ENCODE data around the gene CFAP46.
"Not testable (repeated sequence)": the region's sequence is repeated elsewhere in the genome, so short reads cannot be mapped to it uniquely, and the experiment has no call there.

Gene CFAP46

DNA sequence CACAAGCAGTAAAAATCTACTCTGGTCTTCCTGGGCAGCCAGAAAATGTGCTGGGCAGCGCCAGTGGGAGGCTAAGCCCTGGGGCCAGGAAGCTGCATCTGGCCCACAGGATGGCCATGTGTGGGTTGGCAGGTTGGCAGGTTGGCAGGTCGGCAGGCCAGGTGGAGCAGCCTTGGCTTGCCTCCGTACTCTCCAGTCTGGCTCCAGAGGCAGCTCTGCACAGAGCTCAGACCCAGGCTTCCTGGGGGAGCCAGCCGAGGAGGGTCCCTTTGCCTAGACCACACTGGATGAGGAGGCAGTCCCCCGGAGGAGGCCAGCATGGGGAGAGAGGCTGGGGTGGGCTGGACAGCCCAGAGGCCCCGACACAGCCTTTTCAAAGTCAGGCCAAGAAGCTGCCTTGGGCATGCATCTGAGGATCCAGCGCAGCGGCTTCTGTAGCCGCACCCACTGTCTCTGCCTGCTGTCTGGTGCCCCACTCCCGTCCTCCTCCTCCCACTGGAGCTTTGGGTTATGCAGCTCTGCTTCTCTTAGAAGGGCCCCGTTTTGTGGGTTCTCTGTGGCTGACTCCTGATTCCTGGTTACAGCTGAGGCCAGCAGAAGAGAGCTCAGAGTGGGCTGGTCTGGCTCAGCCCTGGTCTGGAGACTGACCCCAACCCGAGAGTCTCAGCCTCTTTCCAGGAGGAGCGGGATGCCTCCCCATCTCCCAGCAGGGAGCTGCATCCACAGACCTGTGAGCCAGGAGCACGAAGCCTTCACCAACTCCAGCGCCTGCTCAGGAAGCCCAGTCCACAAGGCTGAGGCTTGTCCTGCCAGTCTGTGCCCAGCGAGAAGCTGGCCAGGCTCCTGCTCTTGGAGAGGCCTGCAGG lies 44.6 kb downstream of the CFAP46 start:
- TF ChIP-seq RARB (CRISPR knock-in tag; IDR thresholded peaks at IDR 0.05) (no peak), GLIS3 (CRISPR knock-in tag; IDR thresholded peaks at IDR 0.05) (no peak), ZNF70 (CRISPR knock-in tag; IDR thresholded peaks at IDR 0.05) (no peak), ZFP3 (CRISPR knock-in tag; IDR thresholded peaks at IDR 0.05) (no peak), BACH2 (CRISPR knock-in tag; IDR thresholded peaks at IDR 0.05; ENCODE audit: borderline replicate concordance) (no peak), ZNF8 (CRISPR knock-in tag; IDR thresholded peaks at IDR 0.05) (no peak), TCF4 (CRISPR knock-in tag; IDR thresholded peaks at IDR 0.05; ENCODE audit: borderline replicate concordance) (no peak), ZC3H10 (CRISPR knock-in tag; IDR thresholded peaks at IDR 0.05) (no peak), OSR1 (CRISPR knock-in tag; IDR thresholded peaks at IDR 0.05) (no peak), PPARA (CRISPR knock-in tag; IDR thresholded peaks at IDR 0.05; ENCODE audit: borderline replicate concordance) (no peak), ISL1 (CRISPR knock-in tag; IDR thresholded peaks at IDR 0.05) (no peak), ARNTL (CRISPR knock-in tag; IDR thresholded peaks at IDR 0.05; ENCODE audit: borderline replicate concordance, low read depth) (no peak), CSDC2 (CRISPR knock-in tag; IDR thresholded peaks at IDR 0.05) (no peak), SNAI2 (CRISPR knock-in tag; IDR thresholded peaks at IDR 0.05) (no peak), ESRRG (CRISPR knock-in tag; IDR thresholded peaks at IDR 0.05) (no peak)
- TF ChIP-seq, protein P1, sequence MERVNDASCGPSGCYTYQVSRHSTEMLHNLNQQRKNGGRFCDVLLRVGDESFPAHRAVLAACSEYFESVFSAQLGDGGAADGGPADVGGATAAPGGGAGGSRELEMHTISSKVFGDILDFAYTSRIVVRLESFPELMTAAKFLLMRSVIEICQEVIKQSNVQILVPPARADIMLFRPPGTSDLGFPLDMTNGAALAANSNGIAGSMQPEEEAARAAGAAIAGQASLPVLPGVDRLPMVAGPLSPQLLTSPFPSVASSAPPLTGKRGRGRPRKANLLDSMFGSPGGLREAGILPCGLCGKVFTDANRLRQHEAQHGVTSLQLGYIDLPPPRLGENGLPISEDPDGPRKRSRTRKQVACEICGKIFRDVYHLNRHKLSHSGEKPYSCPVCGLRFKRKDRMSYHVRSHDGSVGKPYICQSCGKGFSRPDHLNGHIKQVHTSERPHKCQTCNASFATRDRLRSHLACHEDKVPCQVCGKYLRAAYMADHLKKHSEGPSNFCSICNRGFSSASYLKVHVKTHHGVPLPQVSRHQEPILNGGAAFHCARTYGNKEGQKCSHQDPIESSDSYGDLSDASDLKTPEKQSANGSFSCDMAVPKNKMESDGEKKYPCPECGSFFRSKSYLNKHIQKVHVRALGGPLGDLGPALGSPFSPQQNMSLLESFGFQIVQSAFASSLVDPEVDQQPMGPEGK (CRISPR knock-in tag; IDR thresholded peaks at IDR 0.05; ENCODE audit: borderline replicate concordance): no peak
- TF ChIP-seq, protein P2, sequence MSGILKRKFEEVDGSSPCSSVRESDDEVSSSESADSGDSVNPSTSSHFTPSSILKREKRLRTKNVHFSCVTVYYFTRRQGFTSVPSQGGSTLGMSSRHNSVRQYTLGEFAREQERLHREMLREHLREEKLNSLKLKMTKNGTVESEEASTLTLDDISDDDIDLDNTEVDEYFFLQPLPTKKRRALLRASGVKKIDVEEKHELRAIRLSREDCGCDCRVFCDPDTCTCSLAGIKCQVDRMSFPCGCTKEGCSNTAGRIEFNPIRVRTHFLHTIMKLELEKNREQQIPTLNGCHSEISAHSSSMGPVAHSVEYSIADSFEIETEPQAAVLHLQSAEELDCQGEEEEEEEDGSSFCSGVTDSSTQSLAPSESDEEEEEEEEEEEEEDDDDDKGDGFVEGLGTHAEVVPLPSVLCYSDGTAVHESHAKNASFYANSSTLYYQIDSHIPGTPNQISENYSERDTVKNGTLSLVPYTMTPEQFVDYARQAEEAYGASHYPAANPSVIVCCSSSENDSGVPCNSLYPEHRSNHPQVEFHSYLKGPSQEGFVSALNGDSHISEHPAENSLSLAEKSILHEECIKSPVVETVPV (CRISPR knock-in tag; IDR thresholded peaks at IDR 0.05): no peak
- TF ChIP-seq, protein P3, sequence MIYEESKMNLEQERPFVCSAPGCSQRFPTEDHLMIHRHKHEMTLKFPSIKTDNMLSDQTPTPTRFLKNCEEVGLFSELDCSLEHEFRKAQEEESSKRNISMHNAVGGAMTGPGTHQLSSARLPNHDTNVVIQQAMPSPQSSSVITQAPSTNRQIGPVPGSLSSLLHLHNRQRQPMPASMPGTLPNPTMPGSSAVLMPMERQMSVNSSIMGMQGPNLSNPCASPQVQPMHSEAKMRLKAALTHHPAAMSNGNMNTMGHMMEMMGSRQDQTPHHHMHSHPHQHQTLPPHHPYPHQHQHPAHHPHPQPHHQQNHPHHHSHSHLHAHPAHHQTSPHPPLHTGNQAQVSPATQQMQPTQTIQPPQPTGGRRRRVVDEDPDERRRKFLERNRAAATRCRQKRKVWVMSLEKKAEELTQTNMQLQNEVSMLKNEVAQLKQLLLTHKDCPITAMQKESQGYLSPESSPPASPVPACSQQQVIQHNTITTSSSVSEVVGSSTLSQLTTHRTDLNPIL (CRISPR knock-in tag; IDR thresholded peaks at IDR 0.05; ENCODE audit: low read depth): no peak
- TF ChIP-seq, protein P4, sequence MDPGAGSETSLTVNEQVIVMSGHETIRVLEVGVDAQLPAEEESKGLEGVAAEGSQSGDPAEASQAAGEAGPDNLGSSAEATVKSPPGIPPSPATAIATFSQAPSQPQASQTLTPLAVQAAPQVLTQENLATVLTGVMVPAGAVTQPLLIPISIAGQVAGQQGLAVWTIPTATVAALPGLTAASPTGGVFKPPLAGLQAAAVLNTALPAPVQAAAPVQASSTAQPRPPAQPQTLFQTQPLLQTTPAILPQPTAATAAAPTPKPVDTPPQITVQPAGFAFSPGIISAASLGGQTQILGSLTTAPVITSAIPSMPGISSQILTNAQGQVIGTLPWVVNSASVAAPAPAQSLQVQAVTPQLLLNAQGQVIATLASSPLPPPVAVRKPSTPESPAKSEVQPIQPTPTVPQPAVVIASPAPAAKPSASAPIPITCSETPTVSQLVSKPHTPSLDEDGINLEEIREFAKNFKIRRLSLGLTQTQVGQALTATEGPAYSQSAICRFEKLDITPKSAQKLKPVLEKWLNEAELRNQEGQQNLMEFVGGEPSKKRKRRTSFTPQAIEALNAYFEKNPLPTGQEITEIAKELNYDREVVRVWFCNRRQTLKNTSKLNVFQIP (CRISPR knock-in tag; IDR thresholded peaks at IDR 0.05; ENCODE audit: borderline replicate concordance, low read depth): no peak
- no peak; the same call in 1 of the 3 replicates for ATAC-seq

DNA sequence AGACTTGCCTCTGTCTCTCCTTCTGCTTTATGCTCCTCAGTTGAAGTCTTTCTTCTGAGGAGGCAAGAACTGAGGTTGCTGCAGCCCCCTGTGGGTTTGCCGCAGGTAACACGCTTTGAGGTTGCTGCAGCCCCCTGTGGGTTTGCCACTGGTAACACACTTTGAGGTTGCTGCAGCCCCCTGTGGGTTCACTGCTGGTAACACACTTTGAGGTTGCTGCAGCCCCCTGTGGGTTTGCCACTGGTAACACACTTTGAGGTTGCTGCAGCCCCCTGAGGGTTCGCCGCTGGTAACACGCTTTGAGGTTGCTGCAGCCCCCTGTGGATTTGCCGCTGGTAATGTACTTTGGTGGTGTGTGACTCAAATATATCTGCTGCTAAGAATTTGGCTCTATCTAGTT lies 48.6 kb downstream of the CFAP46 start:
- not testable (repeated sequence) for ATAC-seq

DNA sequence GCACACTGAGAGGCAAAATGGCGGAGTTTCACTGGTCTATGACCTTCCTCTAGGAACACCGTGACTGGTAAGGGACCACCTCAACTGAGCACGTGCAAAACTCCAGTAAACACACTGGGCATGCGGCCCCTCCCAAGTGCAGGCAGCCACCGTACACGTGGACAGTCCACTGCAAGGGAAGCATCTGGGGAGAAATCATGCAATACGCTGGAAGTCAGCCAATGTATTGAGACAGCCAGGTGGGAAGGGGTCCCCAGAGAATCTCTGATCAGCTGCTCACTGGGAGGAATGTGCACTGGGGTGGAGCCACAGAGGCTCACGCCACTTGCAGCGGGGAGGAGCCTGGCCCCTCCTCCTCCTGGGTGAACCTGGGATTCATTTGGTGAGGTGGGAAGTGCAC lies 49.3 kb downstream of the CFAP46 start:
- TF ChIP-seq ZNF8 (CRISPR knock-in tag; IDR thresholded peaks at IDR 0.05) (no peak), OSR1 (CRISPR knock-in tag; IDR thresholded peaks at IDR 0.05) (no peak), GLIS3 (CRISPR knock-in tag; IDR thresholded peaks at IDR 0.05) (no peak), ARNTL (CRISPR knock-in tag; IDR thresholded peaks at IDR 0.05; ENCODE audit: borderline replicate concordance, low read depth) (no peak), ZC3H10 (CRISPR knock-in tag; IDR thresholded peaks at IDR 0.05) (no peak), ZNF70 (CRISPR knock-in tag; IDR thresholded peaks at IDR 0.05) (no peak), ZFP3 (CRISPR knock-in tag; IDR thresholded peaks at IDR 0.05) (no peak), ESRRG (CRISPR knock-in tag; IDR thresholded peaks at IDR 0.05) (no peak), TOX (CRISPR knock-in tag; IDR thresholded peaks at IDR 0.05; ENCODE audit: borderline replicate concordance) (no peak), ISL1 (CRISPR knock-in tag; IDR thresholded peaks at IDR 0.05) (no peak), ZNF565 (CRISPR knock-in tag; conservative IDR thresholded peaks at IDR 0.05; ENCODE audit: low read depth) (no peak), SNAI2 (CRISPR knock-in tag; IDR thresholded peaks at IDR 0.05) (no peak)
- TF ChIP-seq, protein P5, sequence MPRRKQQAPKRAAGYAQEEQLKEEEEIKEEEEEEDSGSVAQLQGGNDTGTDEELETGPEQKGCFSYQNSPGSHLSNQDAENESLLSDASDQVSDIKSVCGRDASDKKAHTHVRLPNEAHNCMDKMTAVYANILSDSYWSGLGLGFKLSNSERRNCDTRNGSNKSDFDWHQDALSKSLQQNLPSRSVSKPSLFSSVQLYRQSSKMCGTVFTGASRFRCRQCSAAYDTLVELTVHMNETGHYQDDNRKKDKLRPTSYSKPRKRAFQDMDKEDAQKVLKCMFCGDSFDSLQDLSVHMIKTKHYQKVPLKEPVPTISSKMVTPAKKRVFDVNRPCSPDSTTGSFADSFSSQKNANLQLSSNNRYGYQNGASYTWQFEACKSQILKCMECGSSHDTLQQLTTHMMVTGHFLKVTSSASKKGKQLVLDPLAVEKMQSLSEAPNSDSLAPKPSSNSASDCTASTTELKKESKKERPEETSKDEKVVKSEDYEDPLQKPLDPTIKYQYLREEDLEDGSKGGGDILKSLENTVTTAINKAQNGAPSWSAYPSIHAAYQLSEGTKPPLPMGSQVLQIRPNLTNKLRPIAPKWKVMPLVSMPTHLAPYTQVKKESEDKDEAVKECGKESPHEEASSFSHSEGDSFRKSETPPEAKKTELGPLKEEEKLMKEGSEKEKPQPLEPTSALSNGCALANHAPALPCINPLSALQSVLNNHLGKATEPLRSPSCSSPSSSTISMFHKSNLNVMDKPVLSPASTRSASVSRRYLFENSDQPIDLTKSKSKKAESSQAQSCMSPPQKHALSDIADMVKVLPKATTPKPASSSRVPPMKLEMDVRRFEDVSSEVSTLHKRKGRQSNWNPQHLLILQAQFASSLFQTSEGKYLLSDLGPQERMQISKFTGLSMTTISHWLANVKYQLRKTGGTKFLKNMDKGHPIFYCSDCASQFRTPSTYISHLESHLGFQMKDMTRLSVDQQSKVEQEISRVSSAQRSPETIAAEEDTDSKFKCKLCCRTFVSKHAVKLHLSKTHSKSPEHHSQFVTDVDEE (CRISPR knock-in tag; IDR thresholded peaks at IDR 0.05): no peak
- TF ChIP-seq, protein P2 (CRISPR knock-in tag; IDR thresholded peaks at IDR 0.05): no peak
- TF ChIP-seq, protein P3 (CRISPR knock-in tag; IDR thresholded peaks at IDR 0.05; ENCODE audit: low read depth): no peak
- ATAC-seq: no peak

Measured in SK-N-SH treated with all-trans-retinoic acid at 6 μM for 48 hours (cell line).